SKM-1 (cell line): ENCODE data around the gene HGD.
A peak's percentile ranks its signal among the peaks of the same experiment; 100 is the strongest.

ENCODE experiments used
- DNase-seq: peaks from one replicate; lab custom pipeline; 2025; ENCODE audit not compliant: unreplicated experiment; lab: John Stamatoyannopoulos, UW

The HGD gene

DNA sequence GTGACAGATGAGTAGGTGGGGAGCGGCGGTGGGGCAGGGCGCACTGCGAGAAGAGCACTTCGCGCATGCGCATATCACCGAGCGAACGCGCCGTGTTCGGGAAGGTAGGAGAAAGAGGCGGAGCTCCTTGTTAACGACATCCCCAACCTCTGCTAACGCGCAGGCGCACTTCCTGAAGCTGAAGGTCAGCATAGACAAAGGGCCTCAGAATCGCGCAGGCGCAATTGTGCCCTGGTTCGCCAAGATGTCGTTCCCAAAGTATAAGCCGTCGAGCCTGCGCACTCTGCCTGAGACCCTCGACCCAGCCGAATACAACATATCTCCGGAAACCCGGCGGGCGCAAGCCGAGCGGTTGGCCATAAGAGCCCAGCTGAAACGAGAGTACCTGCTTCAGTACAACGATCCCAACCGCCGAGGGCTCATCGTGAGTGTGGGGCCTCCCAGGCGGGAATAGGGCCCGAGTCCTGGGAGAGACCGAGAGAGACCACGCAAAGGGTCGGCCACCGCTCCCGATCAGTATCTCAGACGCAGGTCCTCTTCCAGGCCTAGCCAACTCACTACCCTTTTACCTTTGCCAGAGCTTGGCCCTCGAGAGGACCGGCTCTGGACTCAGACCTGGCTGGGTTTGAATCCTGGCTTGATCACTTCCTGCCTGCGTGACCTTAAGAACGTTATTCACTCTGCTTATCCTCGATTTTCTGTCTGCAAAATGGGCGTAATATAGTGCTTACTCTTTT lies 85.8 kb downstream of the HGD start, which contains the start of gene NDUFB4:
TSS of gene NDUFB4 (plus strand) at position 221 of the 737 bp plus-strand sequence. CDS start at position 245, 24 bp downstream.
- DNase-seq, result peak; percentile 99

DNA sequence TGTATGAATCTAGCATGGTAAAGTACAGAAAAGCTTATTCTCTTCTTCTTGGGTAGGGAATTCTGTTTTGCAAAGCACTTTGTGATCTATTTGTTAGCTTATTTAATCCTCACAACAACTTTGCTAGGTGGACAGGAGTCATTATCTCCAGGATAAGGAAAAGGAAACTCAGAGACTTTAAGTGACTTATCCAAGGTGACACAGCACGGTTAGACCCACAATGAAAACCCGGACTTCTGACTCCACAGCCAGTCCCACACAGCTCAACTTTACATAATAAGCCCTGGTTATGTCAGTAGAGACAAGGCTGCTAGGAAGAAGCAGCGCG lies 86.3 kb downstream of the HGD start:
- DNase-seq, result no peak

GRCh38 chr3:120587332-120587975 lies 94.6 kb downstream of the HGD start:
- no peak for DNase-seq
